Measurements from ENCODE around the gene HOXA9.

GRCh38 chr7:27113991-27114769, 51.2 kb downstream of the HOXA9 start:
- TF ChIP-seq, protein P1, sequence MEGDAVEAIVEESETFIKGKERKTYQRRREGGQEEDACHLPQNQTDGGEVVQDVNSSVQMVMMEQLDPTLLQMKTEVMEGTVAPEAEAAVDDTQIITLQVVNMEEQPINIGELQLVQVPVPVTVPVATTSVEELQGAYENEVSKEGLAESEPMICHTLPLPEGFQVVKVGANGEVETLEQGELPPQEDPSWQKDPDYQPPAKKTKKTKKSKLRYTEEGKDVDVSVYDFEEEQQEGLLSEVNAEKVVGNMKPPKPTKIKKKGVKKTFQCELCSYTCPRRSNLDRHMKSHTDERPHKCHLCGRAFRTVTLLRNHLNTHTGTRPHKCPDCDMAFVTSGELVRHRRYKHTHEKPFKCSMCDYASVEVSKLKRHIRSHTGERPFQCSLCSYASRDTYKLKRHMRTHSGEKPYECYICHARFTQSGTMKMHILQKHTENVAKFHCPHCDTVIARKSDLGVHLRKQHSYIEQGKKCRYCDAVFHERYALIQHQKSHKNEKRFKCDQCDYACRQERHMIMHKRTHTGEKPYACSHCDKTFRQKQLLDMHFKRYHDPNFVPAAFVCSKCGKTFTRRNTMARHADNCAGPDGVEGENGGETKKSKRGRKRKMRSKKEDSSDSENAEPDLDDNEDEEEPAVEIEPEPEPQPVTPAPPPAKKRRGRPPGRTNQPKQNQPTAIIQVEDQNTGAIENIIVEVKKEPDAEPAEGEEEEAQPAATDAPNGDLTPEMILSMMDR (IDR thresholded peaks at IDR 0.05 in 2 of 3, conservative IDR thresholded peaks at IDR 0.05 in 1 of 3; ENCODE audit: borderline replicate concordance in 1 of 3, insufficient read depth in 1 of 3, low read depth in 2 of 3, low read length in 2 of 3) = no peak
- TF ChIP-seq CEBPB (IDR thresholded peaks at IDR 0.05; ENCODE audit: low read depth) (no peak), POLR2A (IDR thresholded peaks at IDR 0.05; ENCODE audit: borderline replicate concordance, extremely low read depth, insufficient read depth, insufficient read length) (no peak), SP1 (IDR thresholded peaks at IDR 0.05; ENCODE audit: low read depth) (no peak), POLR2AphosphoS5 (IDR thresholded peaks at IDR 0.05; ENCODE audit: low read depth, low read length) (no peak)
